HL-60 (cell line): Measurements from ENCODE around the gene HAO2.

Source experiments
- DNase-seq, 2 experiments: peaks; one replicate each; pipeline ENCODE4 v3.0.0-alpha.2; 2010 to 2020; ENCODE audit warnings: low read depth in 1 of 2, low spot score in 1 of 2
- H3K27ac ChIP-seq: fragments of 250-450 bp; sonication (Bioruptor Pico); replicated peaks from 2 replicates; pipeline ENCODE4 v1.5.1; 2020; ENCODE audit warnings: mild to moderate bottlenecking, moderate library complexity
- H3K27me3 ChIP-seq: fragments of 250-450 bp; sonication (Bioruptor Pico); 2 replicates; pipeline ENCODE4 v1.5.1; 2021; ENCODE audit warnings: mild to moderate bottlenecking, moderate library complexity; ENCODE audit not compliant: insufficient read depth, poor library complexity, severe bottlenecking
- H3K4me3 ChIP-seq: replicated peaks from 2 replicates; pipeline ENCODE4 v1.5.1; 2011; ENCODE audit warnings: mild to moderate bottlenecking, control low read depth, low read length; ENCODE audit not compliant: insufficient read depth
- CTCF ChIP-seq: IDR thresholded peaks from one replicate; pipeline ENCODE4 v1.5.1; 2011; ENCODE audit warnings: low read length, control low read depth, inconsistent platforms; ENCODE audit not compliant: insufficient read depth
- GABPA ChIP-seq: IDR thresholded peaks from 2 replicates; pipeline ENCODE4 v1.6.1; 2012; ENCODE audit warnings: low read depth
- POLR2AphosphoS5 ChIP-seq: IDR thresholded peaks from 2 replicates; pipeline ENCODE4 v1.6.1; 2012; ENCODE audit warnings: low read depth
- REST ChIP-seq: IDR thresholded peaks from 2 replicates; pipeline ENCODE4 v1.6.1; 2012; ENCODE audit warnings: low read depth; ENCODE audit not compliant: insufficient replicate concordance
- SPI1 ChIP-seq: IDR thresholded peaks from 2 replicates; pipeline ENCODE4 v1.6.1; 2012; ENCODE audit warnings: low read depth, mild to moderate bottlenecking, borderline replicate concordance

The HAO2 gene

GRCh38 chr1:119366424-119366823 is 2.2 kb upstream of the HAO2 start:
- no peak overlapping the region for H3K27ac ChIP-seq
- TF ChIP-seq REST (no peak), CTCF (no peak), SPI1 (no peak), POLR2AphosphoS5 (no peak), GABPA (no peak)
- no peak for DNase-seq
- peaks cover under 1% of the 10 kb centered on the region for H3K27me3 ChIP-seq
- H3K4me3 ChIP-seq, result no peak overlapping the region

GRCh38 chr1:119367432-119368124 is 1.0 kb upstream of the HAO2 start:
- TF ChIP-seq REST (no peak), CTCF (peak; percentile 86)
- Histone ChIP-seq H3K4me3 (no peak overlapping the region), H3K27me3 (peaks cover 6% of the 10 kb centered on the region), H3K27ac (no peak overlapping the region)
- no peak for DNase-seq

GRCh38 chr1:119370748-119371147 is 2.2 kb downstream of the HAO2 start:
- TF ChIP-seq POLR2AphosphoS5, result no peak
- TF ChIP-seq GABPA, result no peak
- no peak for TF ChIP-seq SPI1
- no peak for TF ChIP-seq CTCF
- no peak for TF ChIP-seq REST
- no peak for DNase-seq
- Histone ChIP-seq H3K27me3 (peaks cover 9% of the 10 kb centered on the region), H3K4me3 (no peak overlapping the region), H3K27ac (no peak overlapping the region)
